ENCODE data around the gene NAA35. TPM values are rescaled to one million over a fixed set of nuclear protein-coding genes. Genes with fewer than 3 reads are reported as not detected.

NAA35 gene
- 17.2 and 29.1 TPM in 2 replicates for total RNA-seq

DNA sequence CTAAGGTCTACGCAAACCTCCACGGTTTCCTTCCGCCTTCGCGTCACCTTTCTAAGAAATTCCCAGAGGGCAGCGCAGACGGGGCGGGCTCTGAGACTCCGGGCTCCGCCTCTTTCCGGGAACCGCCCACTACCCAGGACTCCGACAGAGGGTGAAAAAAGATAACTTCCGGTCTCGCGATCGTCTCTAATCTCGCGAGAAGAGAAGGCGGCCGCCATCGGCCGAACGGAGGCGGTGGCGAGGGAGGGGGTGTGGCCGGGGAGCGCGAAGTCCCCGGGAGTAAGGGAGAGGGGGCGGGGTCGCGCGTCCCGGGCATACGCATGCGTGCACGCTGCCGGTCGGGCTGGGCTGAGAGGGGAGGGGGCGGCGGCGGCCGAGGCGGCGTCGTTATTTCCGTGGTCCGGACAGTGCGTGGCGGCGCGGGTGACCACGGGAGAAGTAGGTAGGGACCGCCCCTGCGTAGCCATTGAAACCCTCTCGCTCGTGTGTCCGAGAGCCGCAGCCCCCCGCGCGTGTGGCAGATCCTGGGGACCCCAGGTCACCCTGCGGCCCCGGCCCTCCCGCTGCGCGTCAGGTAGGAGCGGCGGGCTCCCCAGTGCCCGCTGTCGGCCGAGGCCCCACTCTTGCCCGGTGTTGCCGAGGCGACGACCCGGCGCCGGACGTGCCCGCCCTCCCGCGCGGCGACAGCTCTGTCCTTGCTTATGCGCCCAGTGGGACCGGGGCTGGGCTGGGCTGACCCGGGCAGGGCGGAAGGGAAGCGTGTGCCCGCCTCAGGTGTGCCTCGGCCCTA, at the start of gene NAA35:
Gene NAA35, plus strand, starts transcription at position 315 of the 790 bp plus-strand sequence. CDS start 1,014 bp downstream, outside the sequence.

Other genes starting within 250 kb of the NAA35 start
- gene AGTPBP1, start 199.2 kb upstream of the NAA35 start, total RNA-seq = 10.9 and 17.7 TPM in 2 replicates
- 50.2 and 54.6 TPM in 2 replicates for gene GOLM1, start 158.4 kb downstream of the NAA35 start, total RNA-seq